Liver (tissue), 3 donors: ENCODE measurements around the gene FARSA.

ENCODE experiments used
- FOXA1 ChIP-seq: IDR thresholded peaks from 2 replicates; pipeline ENCODE4 v1.6.1; 2016; ENCODE audit warnings: antibody characterized with exemption
- FOXA2 ChIP-seq: IDR thresholded peaks from 2 replicates; pipeline ENCODE4 v1.6.1; 2016; ENCODE audit warnings: antibody characterized with exemption
- GABPA ChIP-seq, 2 donors: IDR thresholded peaks in 1 of 2; conservative IDR thresholded peaks in 1 of 2; 2 replicates each; pipeline ENCODE4 v1.6.1; 2016; ENCODE audit warnings: antibody characterized with exemption in 2 of 2, mild to moderate bottlenecking in 1 of 2, moderate library complexity in 1 of 2
- JUND ChIP-seq, 2 donors: IDR thresholded peaks; 2 replicates each; pipeline ENCODE4 v1.6.1; 2016; ENCODE audit warnings: antibody characterized with exemption in 2 of 2
- RAD21 ChIP-seq, 2 donors: IDR thresholded peaks; 2 replicates each; pipeline ENCODE4 v1.6.1; 2016; ENCODE audit warnings: antibody characterized with exemption in 2 of 2, mild to moderate bottlenecking in 2 of 2
- SP1 ChIP-seq: IDR thresholded peaks from 2 replicates; pipeline ENCODE4 v1.6.1; 2018; ENCODE audit warnings: antibody characterized with exemption, mild to moderate bottlenecking
- TAF1 ChIP-seq: conservative IDR thresholded peaks from 2 replicates; pipeline ENCODE4 v1.6.1; 2016; ENCODE audit warnings: antibody characterized with exemption, mild to moderate bottlenecking
- TF ChIP-seq, protein P1 (sequence below): fragments of 150-350 bp; IDR thresholded peaks from 2 replicates; pipeline ENCODE4 v1.5.1; 2017; ENCODE audit warnings: improper control_type of control experiment, low read depth, low read length; ENCODE audit not compliant: missing input control
- TF ChIP-seq, protein P2 (sequence below): IDR thresholded peaks from 2 replicates; pipeline ENCODE4 v1.6.1; 2016; ENCODE audit warnings: antibody characterized with exemption, mild to moderate bottlenecking
- TF ChIP-seq, protein P3 (sequence below): IDR thresholded peaks from 2 replicates; pipeline ENCODE4 v1.6.1; 2016; ENCODE audit warnings: antibody characterized with exemption
- TF ChIP-seq, protein P4 (sequence below): IDR thresholded peaks from 2 replicates; pipeline ENCODE4 v1.6.1; 2016; ENCODE audit warnings: antibody characterized with exemption
- TF ChIP-seq, protein P5 (sequence below): IDR thresholded peaks from 2 replicates; pipeline ENCODE4 v1.6.1; 2016; ENCODE audit warnings: antibody characterized with exemption
- donor health status: healthy.
- donor health status: healthy.

DNA sequence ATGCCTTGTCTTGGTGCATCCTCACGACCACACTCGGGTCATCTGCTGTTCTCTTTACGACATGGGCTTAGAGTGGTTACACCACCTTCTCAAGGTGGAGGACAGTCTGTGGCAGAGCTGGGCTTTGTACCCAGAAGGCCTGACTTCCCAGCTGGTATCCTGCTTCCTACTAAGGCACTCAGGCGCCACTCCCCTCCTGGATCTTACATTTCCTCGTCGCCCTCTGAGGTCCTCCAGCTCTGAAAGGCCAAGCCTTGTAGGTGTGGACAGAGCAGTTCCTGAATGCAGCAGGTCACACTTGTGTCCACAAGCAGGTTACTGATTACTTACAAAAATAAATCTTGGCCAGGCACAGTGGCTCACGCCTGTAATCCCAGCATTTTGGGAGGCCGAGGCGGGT lies 26.3 kb downstream of the FARSA start:
- TF ChIP-seq, protein P1, sequence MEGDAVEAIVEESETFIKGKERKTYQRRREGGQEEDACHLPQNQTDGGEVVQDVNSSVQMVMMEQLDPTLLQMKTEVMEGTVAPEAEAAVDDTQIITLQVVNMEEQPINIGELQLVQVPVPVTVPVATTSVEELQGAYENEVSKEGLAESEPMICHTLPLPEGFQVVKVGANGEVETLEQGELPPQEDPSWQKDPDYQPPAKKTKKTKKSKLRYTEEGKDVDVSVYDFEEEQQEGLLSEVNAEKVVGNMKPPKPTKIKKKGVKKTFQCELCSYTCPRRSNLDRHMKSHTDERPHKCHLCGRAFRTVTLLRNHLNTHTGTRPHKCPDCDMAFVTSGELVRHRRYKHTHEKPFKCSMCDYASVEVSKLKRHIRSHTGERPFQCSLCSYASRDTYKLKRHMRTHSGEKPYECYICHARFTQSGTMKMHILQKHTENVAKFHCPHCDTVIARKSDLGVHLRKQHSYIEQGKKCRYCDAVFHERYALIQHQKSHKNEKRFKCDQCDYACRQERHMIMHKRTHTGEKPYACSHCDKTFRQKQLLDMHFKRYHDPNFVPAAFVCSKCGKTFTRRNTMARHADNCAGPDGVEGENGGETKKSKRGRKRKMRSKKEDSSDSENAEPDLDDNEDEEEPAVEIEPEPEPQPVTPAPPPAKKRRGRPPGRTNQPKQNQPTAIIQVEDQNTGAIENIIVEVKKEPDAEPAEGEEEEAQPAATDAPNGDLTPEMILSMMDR = no peak
- TF ChIP-seq SP1 (no peak), RAD21 (IDR thresholded peaks at IDR 0.05) (no peak), TAF1 (no peak), GABPA (IDR thresholded peaks at IDR 0.05 in 1 of 2, conservative IDR thresholded peaks at IDR 0.05 in 1 of 2) (no peak), JUND (IDR thresholded peaks at IDR 0.05) (no peak), FOXA1 (no peak), FOXA2 (no peak)
- TF ChIP-seq, protein P2, sequence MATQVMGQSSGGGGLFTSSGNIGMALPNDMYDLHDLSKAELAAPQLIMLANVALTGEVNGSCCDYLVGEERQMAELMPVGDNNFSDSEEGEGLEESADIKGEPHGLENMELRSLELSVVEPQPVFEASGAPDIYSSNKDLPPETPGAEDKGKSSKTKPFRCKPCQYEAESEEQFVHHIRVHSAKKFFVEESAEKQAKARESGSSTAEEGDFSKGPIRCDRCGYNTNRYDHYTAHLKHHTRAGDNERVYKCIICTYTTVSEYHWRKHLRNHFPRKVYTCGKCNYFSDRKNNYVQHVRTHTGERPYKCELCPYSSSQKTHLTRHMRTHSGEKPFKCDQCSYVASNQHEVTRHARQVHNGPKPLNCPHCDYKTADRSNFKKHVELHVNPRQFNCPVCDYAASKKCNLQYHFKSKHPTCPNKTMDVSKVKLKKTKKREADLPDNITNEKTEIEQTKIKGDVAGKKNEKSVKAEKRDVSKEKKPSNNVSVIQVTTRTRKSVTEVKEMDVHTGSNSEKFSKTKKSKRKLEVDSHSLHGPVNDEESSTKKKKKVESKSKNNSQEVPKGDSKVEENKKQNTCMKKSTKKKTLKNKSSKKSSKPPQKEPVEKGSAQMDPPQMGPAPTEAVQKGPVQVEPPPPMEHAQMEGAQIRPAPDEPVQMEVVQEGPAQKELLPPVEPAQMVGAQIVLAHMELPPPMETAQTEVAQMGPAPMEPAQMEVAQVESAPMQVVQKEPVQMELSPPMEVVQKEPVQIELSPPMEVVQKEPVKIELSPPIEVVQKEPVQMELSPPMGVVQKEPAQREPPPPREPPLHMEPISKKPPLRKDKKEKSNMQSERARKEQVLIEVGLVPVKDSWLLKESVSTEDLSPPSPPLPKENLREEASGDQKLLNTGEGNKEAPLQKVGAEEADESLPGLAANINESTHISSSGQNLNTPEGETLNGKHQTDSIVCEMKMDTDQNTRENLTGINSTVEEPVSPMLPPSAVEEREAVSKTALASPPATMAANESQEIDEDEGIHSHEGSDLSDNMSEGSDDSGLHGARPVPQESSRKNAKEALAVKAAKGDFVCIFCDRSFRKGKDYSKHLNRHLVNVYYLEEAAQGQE = no peak
- TF ChIP-seq, protein P3, sequence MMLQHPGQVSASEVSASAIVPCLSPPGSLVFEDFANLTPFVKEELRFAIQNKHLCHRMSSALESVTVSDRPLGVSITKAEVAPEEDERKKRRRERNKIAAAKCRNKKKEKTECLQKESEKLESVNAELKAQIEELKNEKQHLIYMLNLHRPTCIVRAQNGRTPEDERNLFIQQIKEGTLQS = no peak
- TF ChIP-seq, protein P4, sequence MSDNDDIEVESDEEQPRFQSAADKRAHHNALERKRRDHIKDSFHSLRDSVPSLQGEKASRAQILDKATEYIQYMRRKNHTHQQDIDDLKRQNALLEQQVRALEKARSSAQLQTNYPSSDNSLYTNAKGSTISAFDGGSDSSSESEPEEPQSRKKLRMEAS = no peak
- TF ChIP-seq, protein P5, sequence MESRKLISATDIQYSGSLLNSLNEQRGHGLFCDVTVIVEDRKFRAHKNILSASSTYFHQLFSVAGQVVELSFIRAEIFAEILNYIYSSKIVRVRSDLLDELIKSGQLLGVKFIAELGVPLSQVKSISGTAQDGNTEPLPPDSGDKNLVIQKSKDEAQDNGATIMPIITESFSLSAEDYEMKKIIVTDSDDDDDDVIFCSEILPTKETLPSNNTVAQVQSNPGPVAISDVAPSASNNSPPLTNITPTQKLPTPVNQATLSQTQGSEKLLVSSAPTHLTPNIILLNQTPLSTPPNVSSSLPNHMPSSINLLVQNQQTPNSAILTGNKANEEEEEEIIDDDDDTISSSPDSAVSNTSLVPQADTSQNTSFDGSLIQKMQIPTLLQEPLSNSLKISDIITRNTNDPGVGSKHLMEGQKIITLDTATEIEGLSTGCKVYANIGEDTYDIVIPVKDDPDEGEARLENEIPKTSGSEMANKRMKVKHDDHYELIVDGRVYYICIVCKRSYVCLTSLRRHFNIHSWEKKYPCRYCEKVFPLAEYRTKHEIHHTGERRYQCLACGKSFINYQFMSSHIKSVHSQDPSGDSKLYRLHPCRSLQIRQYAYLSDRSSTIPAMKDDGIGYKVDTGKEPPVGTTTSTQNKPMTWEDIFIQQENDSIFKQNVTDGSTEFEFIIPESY = no peak
